Naive B cell (primary cell): ENCODE measurements around the gene RTEL1. TPM values are rescaled to one million over a fixed set of nuclear protein-coding genes. Genes with fewer than 3 reads are reported as not detected.

Experiments
- ATAC-seq, 2 donors: fragments of 150-1000 bp; cut with Tn5 transposase; 2 replicates each; pipeline ENCODE4 v1.10.0; 2021; ENCODE audit warnings: low read depth in 2 of 2, mild to moderate bottlenecking in 2 of 2, moderate library complexity in 2 of 2
- DNase-seq: peaks from one replicate; pipeline ENCODE4 v3.0.0; 2022
- H3K27ac Mint-ChIP-seq, 6 donors: one replicate each; pipeline ENCODE4 v1.8.0; 2020 to 2022; ENCODE audit warnings: mild to moderate bottlenecking in 6 of 6, mixed read lengths in 6 of 6, moderate library complexity in 5 of 6, inconsistent platforms in 2 of 6
- H3K27me3 Mint-ChIP-seq, 3 donors: one replicate each; pipeline ENCODE4 v1.8.0; 2021 to 2022; ENCODE audit warnings: mixed read lengths in 3 of 3, mild to moderate bottlenecking in 1 of 3
- H3K36me3 Mint-ChIP-seq, 2 donors: one replicate each; pipeline ENCODE4 v1.8.0; 2020 to 2022; ENCODE audit warnings: mixed read lengths in 2 of 2, inconsistent platforms in 1 of 2, mild to moderate bottlenecking in 1 of 2
- H3K4me1 Mint-ChIP-seq, 3 donors: one replicate each; pipeline ENCODE4 v1.8.0; 2020 to 2022; ENCODE audit warnings: mixed read lengths in 3 of 3, inconsistent platforms in 1 of 3, mild to moderate bottlenecking in 1 of 3, moderate library complexity in 1 of 3
- H3K4me3 Mint-ChIP-seq, 8 donors: one replicate each; pipeline ENCODE4 v1.8.0; 2020 to 2022; ENCODE audit warnings: mild to moderate bottlenecking in 8 of 8, mixed read lengths in 8 of 8, moderate library complexity in 8 of 8, inconsistent platforms in 2 of 8
- H3K9me3 Mint-ChIP-seq, 7 donors: one replicate each; pipeline ENCODE4 v1.8.0; 2020 to 2022; ENCODE audit warnings: mixed read lengths in 7 of 7, mild to moderate bottlenecking in 5 of 7, inconsistent platforms in 2 of 7, moderate library complexity in 1 of 7
- polyA plus RNA-seq, 6 donors: library from polyadenylated mRNA; unstranded; fragments of 300-500 nt; fragmentation: Illumina TruSeq; gene quantifications; one replicate each; pipeline ENCODE4 v1.2.3, GENCODE V29; 2021; ENCODE audit warnings: low read depth in 6 of 6

Gene RTEL1
- polyA plus RNA-seq, 6 donors from 2014 or later: 1.5 to 6.5 (median 3.0) TPM; not detected in 1

DNA sequence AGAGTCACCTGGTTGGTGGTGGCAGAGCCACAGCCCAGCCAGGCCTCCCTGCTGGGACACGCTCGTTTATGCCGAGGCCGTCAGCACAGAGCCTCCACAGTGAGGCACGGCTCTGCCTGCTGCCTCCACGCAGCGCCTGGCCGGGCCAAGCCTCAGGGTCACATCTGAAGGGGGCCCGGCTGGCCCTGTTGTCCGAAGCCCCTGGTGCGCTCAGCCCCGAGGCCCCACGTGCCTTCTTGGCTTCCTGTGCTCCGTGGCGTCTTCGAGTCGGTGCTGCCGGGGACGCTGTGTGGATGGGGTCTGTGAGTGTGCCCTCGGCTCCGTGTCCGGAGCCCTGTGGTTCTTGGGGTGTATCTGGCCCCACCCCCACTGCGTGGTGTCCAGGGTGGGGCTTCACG is 28.0 kb downstream of the RTEL1 start:
- Mint-ChIP-seq H3K27me3 (no peaks in the 10 kb centered on the region), H3K36me3 (no peaks in the 10 kb centered on the region), H3K4me3 (no peak overlapping the region), H3K9me3 (no peaks in the 10 kb centered on the region), H3K27ac (no peak overlapping the region), H3K4me1 (peaks cover 0 to 3% (median 0%) of the 10 kb centered on the region in 3 donors)
- no peak for DNase-seq
- ATAC-seq: no peak

- no peak for DNase-seq
- ATAC-seq: peak in 1 of 2 donors; percentile 46
- Mint-ChIP-seq H3K4me3 (no peak overlapping the region), H3K27ac (no peak overlapping the region), H3K9me3 (no peaks in the 10 kb centered on the region), H3K36me3 (no peaks in the 10 kb centered on the region), H3K27me3 (no peaks in the 10 kb centered on the region), H3K4me1 (peaks cover 3 to 5% (median 5%) of the 10 kb centered on the region in 3 donors)
Measured at GRCh38 chr20:63686492-63687321, 28.6 kb downstream of the RTEL1 start.

DNA sequence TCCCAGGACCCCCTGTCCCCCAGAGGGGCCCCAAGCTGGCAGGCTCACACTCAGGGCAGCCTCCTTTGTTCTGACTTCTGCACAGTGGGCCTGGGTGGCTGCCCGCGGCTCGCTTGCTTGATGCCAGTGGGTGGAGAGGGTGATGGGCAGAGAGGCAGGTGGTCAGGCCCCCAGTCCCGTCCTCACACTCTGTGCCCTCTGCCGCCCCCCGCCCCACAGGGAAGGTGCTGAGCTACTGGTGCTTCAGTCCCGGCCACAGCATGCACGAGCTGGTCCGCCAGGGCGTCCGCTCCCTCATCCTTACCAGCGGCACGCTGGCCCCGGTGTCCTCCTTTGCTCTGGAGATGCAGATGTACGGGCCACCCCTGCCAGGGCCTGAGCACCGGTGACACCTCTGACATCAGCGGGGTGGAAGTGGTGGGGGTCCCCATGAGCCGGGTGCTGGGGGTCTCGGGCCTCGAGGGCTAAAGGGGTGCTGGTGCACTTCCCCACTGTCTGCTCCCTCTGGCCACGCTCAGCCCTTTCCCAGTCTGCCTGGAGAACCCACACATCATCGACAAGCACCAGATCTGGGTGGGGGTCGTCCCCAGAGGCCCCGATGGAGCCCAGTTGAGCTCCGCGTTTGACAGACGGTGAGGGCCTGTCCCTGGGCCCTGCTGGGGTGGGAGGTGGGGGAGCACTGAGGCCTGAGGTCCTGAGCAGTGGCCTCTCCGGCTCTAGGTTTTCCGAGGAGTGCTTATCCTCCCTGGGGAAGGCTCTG is 29.5 kb downstream of the RTEL1 start:
- Mint-ChIP-seq H3K4me3 (no peak overlapping the region), H3K36me3 (no peaks in the 10 kb centered on the region), H3K27ac (no peak overlapping the region), H3K4me1 (peaks cover 3 to 5% (median 5%) of the 10 kb centered on the region in 3 donors), H3K27me3 (no peaks in the 10 kb centered on the region), H3K9me3 (no peaks in the 10 kb centered on the region)
- DNase-seq (no peak), ATAC-seq (no peak)

GRCh38 chr20:63688228-63689045 is 30.3 kb downstream of the RTEL1 start:
- Mint-ChIP-seq H3K36me3 (no peaks in the 10 kb centered on the region), H3K9me3 (no peaks in the 10 kb centered on the region), H3K4me3 (no peak overlapping the region), H3K4me1 (peaks cover 3 to 5% (median 5%) of the 10 kb centered on the region in 3 donors), H3K27me3 (no peaks in the 10 kb centered on the region), H3K27ac (no peak overlapping the region)
- ATAC-seq: no peak
- no peak for DNase-seq

- Mint-ChIP-seq H3K4me3 (no peak overlapping the region), H3K27ac (no peak overlapping the region), H3K27me3 (no peaks in the 10 kb centered on the region), H3K9me3 (no peaks in the 10 kb centered on the region), H3K36me3 (no peaks in the 10 kb centered on the region), H3K4me1 (peaks cover 3 to 5% (median 5%) of the 10 kb centered on the region in 3 donors)
- ATAC-seq (no peak), DNase-seq (no peak)
Measured at GRCh38 chr20:63689046-63690002, 31.2 kb downstream of the RTEL1 start.

GRCh38 chr20:63690003-63690897 is 32.1 kb downstream of the RTEL1 start:
- Mint-ChIP-seq H3K9me3 (no peaks in the 10 kb centered on the region), H3K36me3 (no peaks in the 10 kb centered on the region), H3K4me1 (peaks cover 3 to 5% (median 5%) of the 10 kb centered on the region in 3 donors), H3K4me3 (no peak overlapping the region), H3K27me3 (no peaks in the 10 kb centered on the region), H3K27ac (no peak overlapping the region)
- no peak for ATAC-seq
- no peak for DNase-seq

GRCh38 chr20:63690898-63691710 is 33.0 kb downstream of the RTEL1 start:
- Mint-ChIP-seq H3K27ac (peak overlapping the region in 2 of 6 donors; percentile 47 to 77), H3K9me3 (no peaks in the 10 kb centered on the region), H3K4me3 (peak overlapping the region in 1 of 8 donors; percentile 74), H3K36me3 (no peaks in the 10 kb centered on the region), H3K4me1 (peaks cover 5 to 8% (median 6%) of the 10 kb centered on the region in 3 donors), H3K27me3 (no peaks in the 10 kb centered on the region)
- peak; percentile 49 to 62 for ATAC-seq
- no peak for DNase-seq

DNA sequence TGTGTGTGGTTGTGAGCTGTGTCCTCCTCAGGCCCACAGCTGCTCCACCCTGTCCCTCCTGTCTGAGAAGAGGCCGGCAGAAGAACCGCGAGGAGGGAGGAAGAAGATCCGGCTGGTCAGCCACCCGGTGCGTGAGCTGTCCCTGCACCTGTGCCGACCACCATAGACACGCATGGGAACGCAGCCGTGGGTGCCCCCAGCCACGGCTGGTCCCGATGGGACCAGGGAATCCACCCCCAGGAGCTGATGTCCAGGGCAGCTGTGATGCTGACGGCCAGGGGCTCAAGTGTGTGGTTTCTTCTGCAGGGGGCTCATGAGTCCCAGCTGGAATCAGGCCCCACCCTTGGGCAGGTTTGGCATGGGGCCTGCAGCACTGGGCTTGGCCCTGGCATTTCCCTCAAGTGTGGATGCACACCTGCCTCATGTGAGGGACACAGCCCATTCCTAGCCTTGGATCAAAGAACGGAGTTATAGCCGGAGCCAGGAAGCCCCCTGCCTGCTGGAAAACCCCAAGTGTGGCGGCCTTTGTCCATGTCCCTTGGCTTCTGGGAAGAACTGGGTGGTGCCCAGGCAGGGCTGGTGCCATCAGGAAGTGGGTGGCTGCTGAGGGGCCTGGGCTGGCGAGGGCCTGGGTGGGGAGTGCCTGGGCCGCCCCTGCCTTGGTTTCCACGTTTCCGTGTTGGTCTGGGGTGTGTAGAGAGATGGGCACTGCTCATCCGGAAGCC is 33.8 kb downstream of the RTEL1 start:
- peaks cover 6 to 13% (median 11%) of the 10 kb centered on the region in 3 donors for H3K4me1 Mint-ChIP-seq
- H3K27me3 Mint-ChIP-seq: no peaks in the 10 kb centered on the region
- ATAC-seq (no peak), DNase-seq (no peak)
- no peaks in the 10 kb centered on the region for H3K36me3 Mint-ChIP-seq
- H3K9me3 Mint-ChIP-seq: no peaks in the 10 kb centered on the region
- H3K4me3 Mint-ChIP-seq: no peak overlapping the region
- peak overlapping the region in 1 of 6 donors; percentile 77 for H3K27ac Mint-ChIP-seq

GRCh38 chr20:63692436-63693082 is 34.4 kb downstream of the RTEL1 start:
- Mint-ChIP-seq H3K36me3 (no peaks in the 10 kb centered on the region), H3K27ac (peak overlapping the region in 1 of 6 donors; percentile 12), H3K4me1 (peaks cover 5 to 18% (median 11%) of the 10 kb centered on the region in 3 donors), H3K4me3 (no peak overlapping the region), H3K27me3 (no peaks in the 10 kb centered on the region), H3K9me3 (no peaks in the 10 kb centered on the region)
- ATAC-seq (no peak), DNase-seq (no peak)

GRCh38 chr20:63693083-63693732 is 35.1 kb downstream of the RTEL1 start:
- Mint-ChIP-seq H3K36me3 (no peaks in the 10 kb centered on the region), H3K4me3 (no peak overlapping the region), H3K27me3 (no peaks in the 10 kb centered on the region), H3K27ac (peak overlapping the region in 1 of 6 donors; percentile 12), H3K4me1 (peaks cover 5 to 18% (median 11%) of the 10 kb centered on the region in 3 donors), H3K9me3 (no peaks in the 10 kb centered on the region)
- no peak for DNase-seq
- ATAC-seq: no peak
